H1 (cell line): ENCODE results near the gene MARCHF3. TPM values are rescaled to one million over a fixed set of nuclear protein-coding genes. Genes with fewer than 3 reads are reported as not detected.

ENCODE experiments used
- CTCF ChIA-PET: fragments of 300-600 bp; sonication (Branson Sonifier 250); formaldehyde crosslinking; loops from one replicate; lab custom pipeline; 2021; ENCODE audit not compliant: partially characterized antibody; lab: Charles Lee
- POLR2A ChIA-PET: fragments of 300-600 bp; sonication (Branson Sonifier 250); formaldehyde crosslinking; loops from one replicate; lab custom pipeline; 2021; ENCODE audit warnings: inconsistent platforms; ENCODE audit not compliant: partially characterized antibody; lab: Charles Lee
- DNase-seq, 2 experiments: peaks; one replicate each; pipeline versions ENCODE4 v3.0.0 to v3.0.0-alpha.2; 2010 to 2022; ENCODE audit warnings: low spot score in 2 of 2, low read depth in 1 of 2, mixed read lengths in 1 of 2
- FAIRE-seq: peaks from 2 replicates; lab custom pipeline; 2011; peaks lifted over from hg19 to GRCh38; lab: Jason Lieb, UNC
- H2AFZ ChIP-seq: 2 replicates; pipeline ENCODE4 v1.8.1; 2012; ENCODE audit warnings: low read length, inconsistent platforms
- H2AK5ac ChIP-seq: 2 replicates; pipeline ENCODE4 v1.6.1; 2013; ENCODE audit warnings: low read depth, low read length
- H2BK120ac ChIP-seq: replicated peaks from 2 replicates; pipeline ENCODE3; 2013; ENCODE audit warnings: low read depth, low read length, inconsistent platforms
- H2BK12ac ChIP-seq: 2 replicates; pipeline ENCODE4 v1.6.1; 2013; ENCODE audit warnings: low read depth, low read length
- H2BK15ac ChIP-seq: 2 replicates; pipeline ENCODE4 v1.6.1; 2013; ENCODE audit warnings: low read length
- H2BK20ac ChIP-seq: 2 replicates; pipeline ENCODE4 v1.6.1; 2013; ENCODE audit warnings: low read length
- H2BK5ac ChIP-seq: 2 replicates; pipeline ENCODE4 v1.6.1; 2013; ENCODE audit warnings: low read depth, low read length
- H3K14ac ChIP-seq: 2 replicates; pipeline ENCODE4 v1.6.1; 2013; ENCODE audit warnings: inconsistent platforms; ENCODE audit not compliant: insufficient read length
- H3K18ac ChIP-seq: 2 replicates; pipeline ENCODE4 v1.6.1; 2013; ENCODE audit warnings: low read length; ENCODE audit errors: extremely low read depth
- H3K23ac ChIP-seq: 2 replicates; pipeline ENCODE4 v1.6.1; 2013; ENCODE audit warnings: inconsistent platforms; ENCODE audit not compliant: insufficient read length
- H3K23me2 ChIP-seq: 2 replicates; pipeline ENCODE4 v1.6.1; 2013; ENCODE audit warnings: low read depth, low read length
- H3K27ac ChIP-seq: 2 replicates; pipeline ENCODE4 v1.6.1; 2011; ENCODE audit warnings: low read depth, low read length, inconsistent platforms
- H3K27me3 ChIP-seq, 4 experiments: replicated peaks in 1 of 4; 1 replicate in 1 of 4; 2 replicates in 3 of 4; pipeline versions ENCODE4 v1.6.1 to v1.8.1; 2011 to 2013; ENCODE audit warnings: low read length in 3 of 4, mild to moderate bottlenecking in 3 of 4, inconsistent platforms in 2 of 4, mixed read lengths in 2 of 4, moderate library complexity in 1 of 4; ENCODE audit not compliant: control insufficient read depth in 3 of 4, insufficient read depth in 3 of 4; ENCODE audit errors: extremely low read depth in 1 of 4
- H3K36me3 ChIP-seq, 4 experiments: 2 replicates each; pipeline versions ENCODE4 v1.6.1 to v1.8.1; 2011 to 2013; ENCODE audit warnings: mild to moderate bottlenecking in 4 of 4, low read length in 3 of 4, moderate library complexity in 2 of 4, control low read depth in 1 of 4, inconsistent platforms in 1 of 4; ENCODE audit not compliant: insufficient read depth in 4 of 4, control insufficient read depth in 2 of 4
- H3K4ac ChIP-seq: replicated peaks from 2 replicates; pipeline ENCODE3; 2013; ENCODE audit warnings: low read length, low read depth, mixed read lengths, inconsistent platforms; ENCODE audit not compliant: insufficient read length
- H3K4me1 ChIP-seq, 4 experiments: replicated peaks in 1 of 4; 1 replicate in 1 of 4; 2 replicates in 3 of 4; pipeline versions ENCODE4 v1.6.1 to v1.8.1; 2011 to 2013; ENCODE audit warnings: low read length in 3 of 4, inconsistent platforms in 2 of 4, mixed read lengths in 1 of 4; ENCODE audit not compliant: insufficient read depth in 4 of 4, control insufficient read depth in 3 of 4
- H3K4me2 ChIP-seq, 2 experiments: 2 replicates each; pipeline versions ENCODE4 v1.6.1 to v1.8.1; 2011 to 2013; ENCODE audit warnings: low read depth in 2 of 2, low read length in 2 of 2, control low read depth in 1 of 2, inconsistent platforms in 1 of 2, mild to moderate bottlenecking in 1 of 2; ENCODE audit not compliant: insufficient read depth in 1 of 2
- H3K4me3 ChIP-seq, 4 experiments: fragments of 200-600, 300-600 bp in 1 of 4; sonication (generic), shearing (Covaris generic), sonication (Bioruptor Twin) in 1 of 4; 2 replicates each; pipeline versions ENCODE4 v1.5.1 to v1.8.1; 2011 to 2016; ENCODE audit warnings: low read length in 4 of 4, low read depth in 3 of 4, control low read depth in 2 of 4, inconsistent platforms in 2 of 4, mild to moderate bottlenecking in 2 of 4, mixed read lengths in 1 of 4, moderate library complexity in 1 of 4; ENCODE audit not compliant: insufficient read depth in 2 of 4; ENCODE audit errors: extremely low read depth in 1 of 4
- H3K56ac ChIP-seq: replicated peaks from 2 replicates; pipeline ENCODE3; 2013; ENCODE audit warnings: low read depth, mild to moderate bottlenecking, mixed read lengths, low read length, inconsistent platforms; ENCODE audit not compliant: insufficient read length
- H3K79me1 ChIP-seq: 2 replicates; pipeline ENCODE4 v1.6.1; 2013; ENCODE audit warnings: low read depth, low read length, control low read depth
- H3K79me2 ChIP-seq, 2 experiments: 2 replicates each; pipeline versions ENCODE4 v1.6.1 to v1.8.1; 2012 to 2013; ENCODE audit warnings: low read length in 2 of 2, mild to moderate bottlenecking in 2 of 2, inconsistent platforms in 1 of 2; ENCODE audit not compliant: insufficient read depth in 2 of 2, control insufficient read depth in 1 of 2
- H3K9ac ChIP-seq, 4 experiments: replicated peaks in 1 of 4; 1 replicate in 1 of 4; 2 replicates in 3 of 4; pipeline versions ENCODE4 v1.6.1 to v1.8.1; 2011 to 2013; ENCODE audit warnings: low read depth in 3 of 4, low read length in 3 of 4, control low read depth in 2 of 4, mild to moderate bottlenecking in 2 of 4, moderate library complexity in 2 of 4, inconsistent platforms in 1 of 4; ENCODE audit errors: extremely low read depth in 1 of 4
- H3K9me3 ChIP-seq, 2 experiments: 2 replicates each; pipeline versions ENCODE4 v1.6.1 to v1.8.1; 2012 to 2013; ENCODE audit warnings: mild to moderate bottlenecking in 2 of 2, moderate library complexity in 2 of 2, control low read depth in 1 of 2, inconsistent platforms in 1 of 2, low read depth in 1 of 2, low read length in 1 of 2, mixed read lengths in 1 of 2; ENCODE audit not compliant: insufficient read depth in 2 of 2
- H4K20me1 ChIP-seq, 2 experiments: replicated peaks in 1 of 2; 2 replicates each; pipeline versions ENCODE3 to v1.8.1; 2011 to 2013; ENCODE audit warnings: inconsistent platforms in 2 of 2, low read length in 2 of 2, mild to moderate bottlenecking in 1 of 2; ENCODE audit not compliant: insufficient read depth in 2 of 2, control insufficient read depth in 1 of 2
- H4K5ac ChIP-seq: 2 replicates; pipeline ENCODE4 v1.6.1; 2013; ENCODE audit warnings: low read length, low read depth, mixed read lengths, inconsistent platforms; ENCODE audit not compliant: insufficient read length
- H4K8ac ChIP-seq: 2 replicates; pipeline ENCODE4 v1.8.0; 2013; ENCODE audit warnings: mild to moderate bottlenecking, moderate library complexity, low read length, inconsistent platforms; ENCODE audit not compliant: insufficient read depth; ENCODE audit errors: extremely low read depth
- H4K91ac ChIP-seq: replicated peaks from 2 replicates; pipeline ENCODE3; 2013; ENCODE audit warnings: low read length, mixed read lengths, inconsistent platforms; ENCODE audit not compliant: insufficient read length
- CEBPB ChIP-seq: IDR thresholded peaks from 2 replicates; pipeline ENCODE4 v1.6.1; 2012; ENCODE audit warnings: low read depth, low read length
- HDAC2 ChIP-seq, 2 experiments: fragments of 300-600 bp in 1 of 2; sonication (generic) in 1 of 2; IDR thresholded peaks; 2 replicates each; pipeline ENCODE4 v1.6.1; 2011 to 2012; ENCODE audit warnings: low read depth in 2 of 2, low read length in 2 of 2, mild to moderate bottlenecking in 2 of 2, moderate library complexity in 2 of 2, borderline replicate concordance in 1 of 2, inconsistent platforms in 1 of 2
- RFX5 ChIP-seq: IDR thresholded peaks from 2 replicates; pipeline ENCODE4 v1.6.1; 2011; ENCODE audit warnings: low read depth, low read length, improper control_type of control experiment, borderline replicate concordance
- SAP30 ChIP-seq: fragments of 300-600 bp; sonication (generic); IDR thresholded peaks from 2 replicates; pipeline ENCODE4 v1.7.1; 2012; ENCODE audit warnings: low read length, moderate library complexity, mild to moderate bottlenecking, inconsistent platforms; ENCODE audit not compliant: insufficient read depth, insufficient replicate concordance
- SIRT6 ChIP-seq: IDR thresholded peaks from one replicate; pipeline ENCODE4 v1.7.1; 2012; ENCODE audit warnings: low read length, inconsistent platforms
- SIX5 ChIP-seq: IDR thresholded peaks from 2 replicates; pipeline ENCODE4 v1.6.1; 2011; ENCODE audit warnings: mild to moderate bottlenecking, low read depth, low read length
- TCF12 ChIP-seq: IDR thresholded peaks from 2 replicates; pipeline ENCODE4 v1.6.1; 2011; ENCODE audit warnings: low read depth, mild to moderate bottlenecking, low read length
- WGBS, 2 experiments: shearing (Covaris generic) in 1 of 2; methylation state at CpG; one replicate each; pipeline versions ENCODE4 v1.1.6 to v1.1.7; 2013 to 2015; ENCODE audit warnings: low lambda C conversion rate in 2 of 2, mixed read lengths in 2 of 2, inconsistent platforms in 1 of 2, low coverage in 1 of 2, missing lambda C conversion rate in 1 of 2; ENCODE audit not compliant: insufficient replicate concordance in 2 of 2, insufficient coverage in 1 of 2, insufficient read length in 1 of 2; ENCODE audit errors: extremely low coverage in 1 of 2, missing lambda C conversion rate in 1 of 2; 5-methylcytosine and 5-hydroxymethylcytosine counted together
- polyA plus RNA-seq, 7 experiments: library from polyadenylated mRNA; depleted of rRNA in 3 of 7; stranded (reverse) in 5 of 7; unstranded in 2 of 7; fragments of >200 nt in 5 of 7; fragments of 200-250 nt in 2 of 7; gene quantifications; 1 replicate in 5 of 7; 2 replicates in 1 of 7; 4 replicates in 1 of 7; pipeline versions ENCODE4 v1.2.1 to v1.2.3, GENCODE V29; 2011 to 2013; ENCODE audit warnings: missing spikeins in 2 of 7, mixed read lengths in 2 of 7
- total RNA-seq: library from RNA; stranded (reverse); fragmentation: NEBNext Ultra II Directional; extraction: Animal tissue kit (Norgen Biotek cat#: 25700); gene quantifications from 2 replicates; pipeline ENCODE4 v1.2.1, GENCODE V29; 2021

Gene MARCHF3
- total and polyA plus RNA-seq, 2 of the 8 experiments (the other 6 are each of a cell fraction or from before 2014, with no cell fraction given): 12.0 to 16.9 TPM

- Histone ChIP-seq H2BK12ac (0 out of 2 replicates have a peak overlapping the region, but pooled peaks have one; percentile 11), H3K9me3 (peaks cover 0 to 4% of the 10 kb centered on the region in 2 experiments; a peak in 1 of 4 replicates), H3K27ac (no peak overlapping the region), H2BK20ac (0 out of 2 replicates have a peak overlapping the region, but pooled peaks have one; percentile 41), H3K27me3 (no peaks in the 10 kb centered on the region), H2BK15ac (no peak overlapping the region), H3K36me3 (peaks cover 0 to 10% (median 2%) of the 10 kb centered on the region in 4 experiments; a peak in 3 of 8 replicates), H3K4me1 (peaks cover 3 to 9% (median 6%) of the 10 kb centered on the region in 4 experiments; a peak in 6 of 7 replicates), H3K23ac (no peak overlapping the region), H4K8ac (no peak overlapping the region), H3K23me2 (no peaks in the 10 kb centered on the region), H2AK5ac (no peak overlapping the region), H3K18ac (no peak overlapping the region; the same call in 1 of the 2 replicates), H4K5ac (no peak overlapping the region), H3K56ac (no peak overlapping the region), H3K4ac (no peak overlapping the region), H4K91ac (no peak overlapping the region), H3K79me2 (no peaks in the 10 kb centered on the region), H2BK120ac (no peak overlapping the region), H2AFZ (no peak overlapping the region), H3K79me1 (no peaks in the 10 kb centered on the region; the same call in 1 of the 2 replicates), H3K9ac (no peak overlapping the region), H3K4me3 (no peak overlapping the region), H3K4me2 (no peak overlapping the region), H4K20me1 (no peaks in the 10 kb centered on the region), H3K14ac (no peak overlapping the region), H2BK5ac (no peak overlapping the region)
- CTCF ChIA-PET: interaction anchor here (1.1 to 1.6 kb wide), 2 partner anchors 189 to 349 kb away, joined by 3 to 5 read pairs; no protein-coding TSS in a partner anchor
- DNase-seq: no peak
- WGBS, 2 experiments: 75% methylated on average over 8 of the region's 8 CpGs; no CpG with 5 or more reads in 1 of the 2 experiments
- no peak for FAIRE-seq
- POLR2A ChIA-PET: interaction anchor here (0.7 kb wide), 1 partner anchor 80 kb away, joined by 4 read pairs; no protein-coding TSS in a partner anchor
- no peak for TF ChIP-seq CEBPB
- TF ChIP-seq SIRT6: no peak
- no peak for TF ChIP-seq TCF12
- TF ChIP-seq HDAC2 (IDR thresholded peaks at IDR 0.05; ENCODE audit: borderline replicate concordance in 1 of 2, low read depth in 2 of 2, low read length in 2 of 2): no peak
- no peak for TF ChIP-seq SIX5
- TF ChIP-seq SAP30: no peak
- TF ChIP-seq RFX5: no peak
These were observed 175.1 kb downstream of the MARCHF3 start for GRCh38 chr5:126855266-126855665.
